H9 (cell line): ENCODE data around the gene CCNY. TPM values are rescaled to one million over a fixed set of nuclear protein-coding genes. Genes with fewer than 3 reads are reported as not detected.

Source experiments
- DNase-seq: peaks from one replicate; pipeline ENCODE4 v3.0.0-alpha.2; 2017
- H2AFZ ChIP-seq: one replicate; pipeline ENCODE4 v1.6.1; 2013; ENCODE audit warnings: mild to moderate bottlenecking, low read length, control low read depth, moderate library complexity
- H2AK5ac ChIP-seq: 2 replicates; pipeline ENCODE4 v1.6.1; 2013; ENCODE audit warnings: low read length, control low read depth, mixed read lengths; ENCODE audit not compliant: insufficient read length
- H2BK120ac ChIP-seq: one replicate; pipeline ENCODE4 v1.6.1; 2013; ENCODE audit warnings: low read depth, mild to moderate bottlenecking, low read length, control low read depth, inconsistent platforms; ENCODE audit not compliant: poor library complexity, severe bottlenecking
- H2BK12ac ChIP-seq: 2 replicates; pipeline ENCODE4 v1.6.1; 2013; ENCODE audit warnings: low read length, control low read depth, mixed read lengths, low read depth; ENCODE audit not compliant: insufficient read length
- H2BK15ac ChIP-seq: 2 replicates; pipeline ENCODE4 v1.6.1; 2013; ENCODE audit warnings: low read depth, low read length, control low read depth
- H2BK20ac ChIP-seq: one replicate; pipeline ENCODE4 v1.6.1; 2013; ENCODE audit warnings: low read depth, mild to moderate bottlenecking, low read length, control low read depth, inconsistent platforms; ENCODE audit not compliant: poor library complexity, severe bottlenecking
- H2BK5ac ChIP-seq: 2 replicates; pipeline ENCODE4 v1.6.1; 2013; ENCODE audit warnings: low read length, control low read depth, mixed read lengths; ENCODE audit not compliant: insufficient read length
- H3K14ac ChIP-seq: 2 replicates; pipeline ENCODE4 v1.6.1; 2013; ENCODE audit warnings: low read length, control low read depth; ENCODE audit not compliant: insufficient read depth
- H3K18ac ChIP-seq: 2 replicates; pipeline ENCODE4 v1.6.1; 2013; ENCODE audit warnings: low read depth, mild to moderate bottlenecking, mixed read lengths, low read length, control low read depth; ENCODE audit not compliant: insufficient read length
- H3K23ac ChIP-seq: 2 replicates; pipeline ENCODE4 v1.6.1; 2013; ENCODE audit warnings: low read length, control low read depth, mixed read lengths, low read depth; ENCODE audit not compliant: insufficient read length
- H3K23me2 ChIP-seq: 2 replicates; pipeline ENCODE4 v1.6.1; 2013; ENCODE audit warnings: low read depth, mild to moderate bottlenecking, mixed read lengths, low read length, control low read depth; ENCODE audit not compliant: insufficient read length, poor library complexity, severe bottlenecking
- H3K27ac ChIP-seq: 2 replicates; pipeline ENCODE4 v1.5.1; 2013; ENCODE audit warnings: low read length, control low read depth, mixed read lengths, low read depth; ENCODE audit not compliant: insufficient read length
- H3K27me3 ChIP-seq: 2 replicates; pipeline ENCODE4 v1.6.1; 2013; ENCODE audit warnings: low read length, control low read depth, inconsistent platforms; ENCODE audit not compliant: insufficient read depth
- H3K4ac ChIP-seq: 2 replicates; pipeline ENCODE4 v1.6.1; 2013; ENCODE audit warnings: low read depth, mild to moderate bottlenecking, control low read depth, inconsistent platforms, low read length, moderate library complexity
- H3K4me1 ChIP-seq: 2 replicates; pipeline ENCODE4 v1.6.1; 2013; ENCODE audit warnings: low read length, control low read depth, inconsistent platforms; ENCODE audit not compliant: insufficient read depth
- H3K4me2 ChIP-seq: 2 replicates; pipeline ENCODE4 v1.6.1; 2013; ENCODE audit warnings: low read length, control low read depth, mixed read lengths; ENCODE audit not compliant: insufficient read length, insufficient read depth
- H3K56ac ChIP-seq: 2 replicates; pipeline ENCODE4 v1.6.1; 2013; ENCODE audit warnings: low read depth, mild to moderate bottlenecking, mixed read lengths, low read length, control low read depth; ENCODE audit not compliant: insufficient read length
- H3K79me1 ChIP-seq: 2 replicates; pipeline ENCODE4 v1.6.1; 2013; ENCODE audit warnings: low read depth, mild to moderate bottlenecking, moderate library complexity, low read length, control low read depth, inconsistent platforms; ENCODE audit not compliant: insufficient read depth, poor library complexity, severe bottlenecking
- H3K79me2 ChIP-seq: 2 replicates; pipeline ENCODE4 v1.6.1; 2013; ENCODE audit warnings: low read length, control low read depth, inconsistent platforms; ENCODE audit not compliant: insufficient read depth
- H3K9ac ChIP-seq: 2 replicates; pipeline ENCODE4 v1.6.1; 2013; ENCODE audit warnings: low read length, control low read depth, mixed read lengths; ENCODE audit not compliant: insufficient read length; ENCODE audit errors: extremely low read depth
- H3K9me3 ChIP-seq: one replicate; pipeline ENCODE4 v1.6.1; 2013; ENCODE audit warnings: low read depth, low read length, inconsistent platforms; ENCODE audit not compliant: control insufficient read depth
- H3T11ph ChIP-seq: one replicate; pipeline ENCODE4 v1.6.1; 2013; ENCODE audit warnings: mild to moderate bottlenecking, low read length, control low read depth, inconsistent platforms
- H4K20me1 ChIP-seq: one replicate; pipeline ENCODE4 v1.6.1; 2013; ENCODE audit not compliant: control insufficient read depth, insufficient read length, insufficient read depth
- H4K5ac ChIP-seq: 2 replicates; pipeline ENCODE4 v1.6.1; 2013; ENCODE audit warnings: low read depth, mild to moderate bottlenecking, mixed read lengths, low read length, control low read depth; ENCODE audit not compliant: insufficient read length
- H4K8ac ChIP-seq: replicated peaks from 2 replicates; pipeline ENCODE4 v1.6.1; 2013; ENCODE audit warnings: low read length, control low read depth, mixed read lengths, low read depth; ENCODE audit not compliant: insufficient read length
- H4K91ac ChIP-seq: 2 replicates; pipeline ENCODE4 v1.6.1; 2013; ENCODE audit warnings: low read depth, mild to moderate bottlenecking, moderate library complexity, mixed read lengths, low read length, control low read depth; ENCODE audit not compliant: insufficient read length
- H3K27ac Mint-ChIP-seq, 3 experiments: 2 replicates in 2 of 3; 3 replicates in 1 of 3; pipeline ENCODE4 v1.8.0; 2020 to 2021; ENCODE audit warnings: mixed read lengths in 3 of 3, mild to moderate bottlenecking in 1 of 3, moderate library complexity in 1 of 3
- H3K27me3 Mint-ChIP-seq: 2 replicates; pipeline ENCODE4 v1.8.0; 2021; ENCODE audit warnings: low read depth, mild to moderate bottlenecking, moderate library complexity, mixed read lengths
- H3K36me3 Mint-ChIP-seq, 3 experiments: 2 replicates in 2 of 3; 3 replicates in 1 of 3; pipeline ENCODE4 v1.8.0; 2020 to 2021; ENCODE audit warnings: low read depth in 3 of 3, mixed read lengths in 3 of 3; ENCODE audit not compliant: insufficient read depth in 1 of 3
- H3K4me1 Mint-ChIP-seq, 2 experiments: 2 replicates each; pipeline ENCODE4 v1.8.0; 2020; ENCODE audit warnings: mixed read lengths in 2 of 2
- H3K4me3 Mint-ChIP-seq, 2 experiments: 2 replicates in 1 of 2; 3 replicates in 1 of 2; pipeline ENCODE4 v1.8.0; 2020 to 2021; ENCODE audit warnings: mild to moderate bottlenecking in 2 of 2, mixed read lengths in 2 of 2, moderate library complexity in 1 of 2
- H3K9me3 Mint-ChIP-seq, 2 experiments: 2 replicates in 1 of 2; 3 replicates in 1 of 2; pipeline ENCODE4 v1.8.0; 2020; ENCODE audit warnings: mild to moderate bottlenecking in 2 of 2, mixed read lengths in 2 of 2, moderate library complexity in 1 of 2
- CTCF ChIP-seq: fragments of 200-600 bp; sonication (generic); conservative IDR thresholded peaks from 3 replicates; pipeline ENCODE4 v1.8.0; 2021; ENCODE audit warnings: antibody characterized with exemption, mild to moderate bottlenecking
- total RNA-seq: library from RNA; stranded (reverse); gene quantifications from 2 replicates; pipeline ENCODE4 v1.2.1, GENCODE V29; 2021

Gene CCNY
- total RNA-seq, 1 experiment from 2014 or later, result 62.1 TPM

DNA sequence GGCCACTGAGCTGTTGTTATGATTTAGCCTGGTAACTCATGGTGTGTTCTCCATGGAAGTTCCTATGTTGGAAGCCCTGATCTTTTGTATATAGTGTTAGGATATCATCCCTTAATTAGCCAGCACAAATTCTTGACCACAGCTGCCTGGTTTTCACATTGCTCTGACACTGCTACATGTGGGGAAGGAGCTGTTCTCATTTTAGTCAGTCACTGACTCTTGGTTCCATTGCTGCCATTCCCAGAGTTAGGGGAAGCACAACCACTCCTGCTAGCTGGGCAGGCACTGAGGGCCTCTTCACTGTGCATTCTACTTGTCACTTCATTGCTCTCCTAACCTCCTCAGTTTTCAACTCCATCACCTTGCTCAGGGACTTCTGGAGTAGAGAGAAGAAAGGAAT is 170.4 kb downstream of the CCNY start:
- peaks cover 22 to 28% of the 10 kb centered on the region in 2 experiments for H3K4me1 Mint-ChIP-seq
- peaks cover 5 to 9% (median 6%) of the 10 kb centered on the region in 3 experiments; a peak in 5 of 7 replicates for H3K36me3 Mint-ChIP-seq
- H3K79me2 ChIP-seq, result no peaks in the 10 kb centered on the region

More for the DNA sequence above, 170.4 kb downstream of the CCNY start:
- Histone ChIP-seq H3K23ac (no peak overlapping the region), H2AFZ (no peak overlapping the region), H3K4me2 (no peak overlapping the region), H3K23me2 (no peaks in the 10 kb centered on the region), H3T11ph (no peak overlapping the region), H2BK15ac (no peak overlapping the region), H2BK12ac (no peak overlapping the region), H3K4me1 (peaks cover 3% of the 10 kb centered on the region; the same call in 1 of the 2 replicates), H3K18ac (no peak overlapping the region), H3K9me3 (no peaks in the 10 kb centered on the region), H2AK5ac (no peak overlapping the region), H3K9ac (no peak overlapping the region), H4K91ac (no peak overlapping the region), H3K56ac (no peak overlapping the region), H3K27me3 (no peaks in the 10 kb centered on the region), H3K4ac (no peak overlapping the region), H4K8ac (no peak overlapping the region), H3K14ac (no peak overlapping the region), H3K27ac (no peak overlapping the region), H2BK20ac (no peak overlapping the region), H4K20me1 (no peaks in the 10 kb centered on the region), H4K5ac (no peak overlapping the region), H2BK5ac (no peak overlapping the region), H2BK120ac (no peak overlapping the region), H3K79me1 (no peaks in the 10 kb centered on the region)
- DNase-seq, result no peak
- Mint-ChIP-seq H3K4me3 (no peak overlapping the region), H3K9me3 (no peaks in the 10 kb centered on the region), H3K27ac (no peak overlapping the region), H3K27me3 (no peaks in the 10 kb centered on the region)
- no peak for TF ChIP-seq CTCF
